ENCODE results near the gene MAPKAP1. TPM values are rescaled to one million over a fixed set of nuclear protein-coding genes. Genes with fewer than 3 reads are reported as not detected.

Gene MAPKAP1
- total RNA-seq, 2 experiments from 2014 or later, result 55.3 to 57.9 TPM

GRCh38 chr9:125690679-125691078 is 16.3 kb downstream of the MAPKAP1 start:
- ChIA-PET CTCF (no interaction called here), POLR2A (no interaction called here)
- Mint-ChIP-seq H3K27ac (no peak overlapping the region), H3K36me3 (peaks cover 5% of the 10 kb centered on the region), H3K4me3 (no peak overlapping the region), H3K4me1 (ENCODE audit: low read depth) (peaks cover 7% of the 10 kb centered on the region), H3K27me3 (no peaks in the 10 kb centered on the region), H3K9me3 (no peaks in the 10 kb centered on the region)
- intact Hi-C loops (cut with micrococcal nuclease), result no loop called here
- no peak for DNase-seq

GRCh38 chr9:125687163-125687863 is 19.7 kb downstream of the MAPKAP1 start:
- Mint-ChIP-seq H3K27me3 (no peaks in the 10 kb centered on the region), H3K4me3 (no peak overlapping the region), H3K9me3 (no peaks in the 10 kb centered on the region), H3K36me3 (peaks cover 7% of the 10 kb centered on the region), H3K27ac (no peak overlapping the region), H3K4me1 (ENCODE audit: low read depth) (peaks cover 17% of the 10 kb centered on the region)
- intact Hi-C loops (cut with micrococcal nuclease), result no loop called here
- POLR2A ChIA-PET, result no interaction called here
- CTCF ChIA-PET, result interaction anchor here (1.1 kb wide), 1 partner anchor 208 kb away, joined by 3 read pairs; no protein-coding TSS in a partner anchor
- DNase-seq, result no peak

- CTCF ChIA-PET, result no interaction called here
- H3K36me3 Mint-ChIP-seq, result peaks cover 7% of the 10 kb centered on the region
- H3K27ac Mint-ChIP-seq, result no peak overlapping the region
These were observed 21.8 kb downstream of the MAPKAP1 start for GRCh38 chr9:125685167-125685566.

GRCh38 chr9:125683486-125683885 is 23.5 kb downstream of the MAPKAP1 start:
- CTCF ChIA-PET, result interaction anchor here (1.2 kb wide), 1 partner anchor 50 kb away, joined by 3 read pairs; no protein-coding TSS in a partner anchor
- Mint-ChIP-seq H3K9me3 (no peaks in the 10 kb centered on the region), H3K4me3 (no peak overlapping the region), H3K36me3 (peaks cover 7% of the 10 kb centered on the region), H3K4me1 (ENCODE audit: low read depth) (peaks cover 12% of the 10 kb centered on the region), H3K27me3 (no peaks in the 10 kb centered on the region), H3K27ac (no peak overlapping the region)
- intact Hi-C loops (cut with micrococcal nuclease), result no loop called here
- DNase-seq, result no peak
- POLR2A ChIA-PET, result no interaction called here

More at GRCh38 chr9:125685167-125685566, 21.8 kb downstream of the MAPKAP1 start:
- no peaks in the 10 kb centered on the region for H3K9me3 Mint-ChIP-seq
- POLR2A ChIA-PET, result no interaction called here
- intact Hi-C loops (cut with micrococcal nuclease), result no loop called here
- no peak overlapping the region for H3K4me3 Mint-ChIP-seq
- DNase-seq, result no peak
- peaks cover 15% of the 10 kb centered on the region for H3K4me1 Mint-ChIP-seq (ENCODE audit: low read depth)
- H3K27me3 Mint-ChIP-seq, result no peaks in the 10 kb centered on the region

GRCh38 chr9:125682340-125682739 is 24.7 kb downstream of the MAPKAP1 start:
- intact Hi-C loops (cut with micrococcal nuclease), result no loop called here
- POLR2A ChIA-PET, result no interaction called here
- H3K27ac Mint-ChIP-seq, result no peak overlapping the region
- peaks cover 12% of the 10 kb centered on the region for H3K4me1 Mint-ChIP-seq (ENCODE audit: low read depth)
- H3K4me3 Mint-ChIP-seq, result no peak overlapping the region
- H3K9me3 Mint-ChIP-seq, result no peaks in the 10 kb centered on the region
- DNase-seq, result no peak
- CTCF ChIA-PET, result no interaction called here
- H3K36me3 Mint-ChIP-seq, result peaks cover 7% of the 10 kb centered on the region
- no peaks in the 10 kb centered on the region for H3K27me3 Mint-ChIP-seq

GRCh38 chr9:125681657-125682056 is 25.4 kb downstream of the MAPKAP1 start:
- no peak for DNase-seq
- H3K4me1 Mint-ChIP-seq (ENCODE audit: low read depth), result peaks cover 12% of the 10 kb centered on the region
- no peak overlapping the region for H3K4me3 Mint-ChIP-seq
- ChIA-PET CTCF (no interaction called here), POLR2A (no interaction called here)
- H3K27ac Mint-ChIP-seq, result no peak overlapping the region
- H3K27me3 Mint-ChIP-seq, result no peaks in the 10 kb centered on the region
- intact Hi-C loops (cut with micrococcal nuclease), result no loop called here
- H3K36me3 Mint-ChIP-seq, result peaks cover 7% of the 10 kb centered on the region
- H3K9me3 Mint-ChIP-seq, result no peaks in the 10 kb centered on the region

GRCh38 chr9:125681086-125681622 is 25.9 kb downstream of the MAPKAP1 start:
- POLR2A ChIA-PET, result no interaction called here

GRCh38 chr9:125680445-125680844 is 26.6 kb downstream of the MAPKAP1 start:
- intact Hi-C loops (cut with micrococcal nuclease), result no loop called here
- no peaks in the 10 kb centered on the region for H3K27me3 Mint-ChIP-seq
- ChIA-PET CTCF (interaction anchor here (1.0 kb wide), 1 partner anchor 10 kb away, joined by 3 read pairs; no protein-coding TSS in a partner anchor), POLR2A (interaction anchor here (0.6 kb wide), 1 partner anchor 276 kb away, joined by 3 read pairs; no protein-coding TSS in a partner anchor)
- no peak for DNase-seq
- H3K27ac Mint-ChIP-seq, result no peak overlapping the region
- H3K36me3 Mint-ChIP-seq, result peaks cover 7% of the 10 kb centered on the region
- H3K9me3 Mint-ChIP-seq, result no peaks in the 10 kb centered on the region
- H3K4me3 Mint-ChIP-seq, result no peak overlapping the region
- peaks cover 18% of the 10 kb centered on the region for H3K4me1 Mint-ChIP-seq (ENCODE audit: low read depth)

More at GRCh38 chr9:125681086-125681622, 25.9 kb downstream of the MAPKAP1 start:
- H3K4me3 Mint-ChIP-seq, result no peak overlapping the region
- no peaks in the 10 kb centered on the region for H3K9me3 Mint-ChIP-seq
- CTCF ChIA-PET, result no interaction called here
- no peak overlapping the region for H3K27ac Mint-ChIP-seq
- H3K36me3 Mint-ChIP-seq, result peaks cover 10% of the 10 kb centered on the region
- DNase-seq, result no peak
- intact Hi-C loops (cut with micrococcal nuclease), result no loop called here
- peaks cover 16% of the 10 kb centered on the region for H3K4me1 Mint-ChIP-seq (ENCODE audit: low read depth)
- H3K27me3 Mint-ChIP-seq, result no peaks in the 10 kb centered on the region

GRCh38 chr9:125679597-125680189 is 27.3 kb downstream of the MAPKAP1 start:
- ChIA-PET CTCF (interaction anchor here (1.0 kb wide), 1 partner anchor 9 kb away, joined by 3 read pairs; no protein-coding TSS in a partner anchor), POLR2A (interaction anchor here (0.6 kb wide), 1 partner anchor 277 kb away, joined by 3 read pairs; no protein-coding TSS in a partner anchor)
- intact Hi-C loops (cut with micrococcal nuclease), result no loop called here
- Mint-ChIP-seq H3K36me3 (peaks cover 7% of the 10 kb centered on the region), H3K9me3 (no peaks in the 10 kb centered on the region), H3K4me1 (ENCODE audit: low read depth) (peaks cover 20% of the 10 kb centered on the region), H3K4me3 (no peak overlapping the region), H3K27me3 (no peaks in the 10 kb centered on the region), H3K27ac (no peak overlapping the region)
- DNase-seq, result no peak

GRCh38 chr9:125674981-125675973 is 31.7 kb downstream of the MAPKAP1 start:
- CTCF ChIA-PET, result no interaction called here
- no peaks in the 10 kb centered on the region for H3K27me3 Mint-ChIP-seq

GRCh38 chr9:125672876-125673275 is 34.1 kb downstream of the MAPKAP1 start:
- Mint-ChIP-seq H3K9me3 (no peaks in the 10 kb centered on the region), H3K36me3 (peaks cover 5% of the 10 kb centered on the region), H3K27me3 (no peaks in the 10 kb centered on the region), H3K4me3 (no peak overlapping the region), H3K27ac (no peak overlapping the region), H3K4me1 (ENCODE audit: low read depth) (peaks cover 8% of the 10 kb centered on the region)
- intact Hi-C loops (cut with micrococcal nuclease), result no loop called here
- CTCF ChIA-PET, result no interaction called here
- DNase-seq, result no peak
- POLR2A ChIA-PET, result no interaction called here

More at GRCh38 chr9:125674981-125675973, 31.7 kb downstream of the MAPKAP1 start:
- POLR2A ChIA-PET, result no interaction called here
- Mint-ChIP-seq H3K4me1 (ENCODE audit: low read depth) (peaks cover 8% of the 10 kb centered on the region), H3K9me3 (no peaks in the 10 kb centered on the region), H3K36me3 (peaks cover 4% of the 10 kb centered on the region), H3K27ac (no peak overlapping the region), H3K4me3 (no peak overlapping the region)
- intact Hi-C loops (cut with micrococcal nuclease), result no loop called here
- no peak for DNase-seq

- H3K27me3 Mint-ChIP-seq, result no peaks in the 10 kb centered on the region
- H3K27ac Mint-ChIP-seq, result no peak overlapping the region
- POLR2A ChIA-PET, result no interaction called here
- CTCF ChIA-PET, result no interaction called here
- no peak overlapping the region for H3K4me3 Mint-ChIP-seq
- H3K9me3 Mint-ChIP-seq, result no peaks in the 10 kb centered on the region
- peaks cover 12% of the 10 kb centered on the region for H3K4me1 Mint-ChIP-seq (ENCODE audit: low read depth)
- DNase-seq, result no peak
- peaks cover 11% of the 10 kb centered on the region for H3K36me3 Mint-ChIP-seq
- intact Hi-C loops (cut with micrococcal nuclease), result loop anchor here (5.0 kb wide), 1 partner anchor 39 kb away; no protein-coding TSS in a partner anchor
These were observed 43.9 kb downstream of the MAPKAP1 start for GRCh38 chr9:125663127-125663526.

All from activated CD4-positive, alpha-beta memory T cell treated with anti-CD3 and anti-CD28 coated beads for 36 hours (primary cell).